GM12872 (cell line): Measurements from ENCODE around the gene ZNF521.

Experiments used
- TF ChIP-seq, protein P1 (sequence below): IDR thresholded peaks from 3 replicates; pipeline ENCODE4 v1.5.1; 2011; ENCODE audit warnings: low read depth, mild to moderate bottlenecking, low read length, moderate library complexity; ENCODE audit not compliant: insufficient read depth

The ZNF521 gene

DNA sequence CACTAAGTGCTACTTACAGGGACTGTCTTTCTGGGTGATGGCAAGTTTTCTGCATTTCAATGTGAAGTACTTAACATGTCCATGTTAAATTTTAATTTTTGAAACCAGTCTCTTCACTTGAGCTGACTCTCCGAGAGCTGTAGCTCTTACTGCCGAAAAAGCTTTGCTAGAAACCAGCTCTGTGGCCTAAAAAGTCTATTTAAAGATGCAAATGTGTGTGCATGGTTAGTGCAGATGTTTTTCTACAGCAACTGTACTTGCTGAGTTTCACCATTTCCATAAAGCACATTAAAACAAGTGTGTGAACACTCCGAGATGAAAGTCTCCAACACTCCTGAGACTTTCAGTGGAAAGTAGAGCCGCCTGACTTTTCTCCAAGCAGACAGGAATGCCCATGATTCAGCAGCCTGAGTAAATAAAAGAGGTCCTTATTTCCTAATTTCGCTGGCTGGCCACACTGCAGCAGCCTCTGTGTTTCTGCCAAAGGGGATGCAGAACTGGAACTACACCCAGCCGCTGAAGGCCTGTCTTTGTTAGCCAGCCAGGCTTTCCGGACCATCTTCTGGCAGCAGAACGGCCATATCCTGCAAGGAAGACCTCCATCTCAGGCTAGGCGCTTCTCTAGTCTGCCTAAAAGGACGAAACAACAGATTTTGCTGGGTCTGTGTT, 121.2 kb downstream of the ZNF521 start:
- TF ChIP-seq, protein P1, sequence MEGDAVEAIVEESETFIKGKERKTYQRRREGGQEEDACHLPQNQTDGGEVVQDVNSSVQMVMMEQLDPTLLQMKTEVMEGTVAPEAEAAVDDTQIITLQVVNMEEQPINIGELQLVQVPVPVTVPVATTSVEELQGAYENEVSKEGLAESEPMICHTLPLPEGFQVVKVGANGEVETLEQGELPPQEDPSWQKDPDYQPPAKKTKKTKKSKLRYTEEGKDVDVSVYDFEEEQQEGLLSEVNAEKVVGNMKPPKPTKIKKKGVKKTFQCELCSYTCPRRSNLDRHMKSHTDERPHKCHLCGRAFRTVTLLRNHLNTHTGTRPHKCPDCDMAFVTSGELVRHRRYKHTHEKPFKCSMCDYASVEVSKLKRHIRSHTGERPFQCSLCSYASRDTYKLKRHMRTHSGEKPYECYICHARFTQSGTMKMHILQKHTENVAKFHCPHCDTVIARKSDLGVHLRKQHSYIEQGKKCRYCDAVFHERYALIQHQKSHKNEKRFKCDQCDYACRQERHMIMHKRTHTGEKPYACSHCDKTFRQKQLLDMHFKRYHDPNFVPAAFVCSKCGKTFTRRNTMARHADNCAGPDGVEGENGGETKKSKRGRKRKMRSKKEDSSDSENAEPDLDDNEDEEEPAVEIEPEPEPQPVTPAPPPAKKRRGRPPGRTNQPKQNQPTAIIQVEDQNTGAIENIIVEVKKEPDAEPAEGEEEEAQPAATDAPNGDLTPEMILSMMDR = no peak

DNA sequence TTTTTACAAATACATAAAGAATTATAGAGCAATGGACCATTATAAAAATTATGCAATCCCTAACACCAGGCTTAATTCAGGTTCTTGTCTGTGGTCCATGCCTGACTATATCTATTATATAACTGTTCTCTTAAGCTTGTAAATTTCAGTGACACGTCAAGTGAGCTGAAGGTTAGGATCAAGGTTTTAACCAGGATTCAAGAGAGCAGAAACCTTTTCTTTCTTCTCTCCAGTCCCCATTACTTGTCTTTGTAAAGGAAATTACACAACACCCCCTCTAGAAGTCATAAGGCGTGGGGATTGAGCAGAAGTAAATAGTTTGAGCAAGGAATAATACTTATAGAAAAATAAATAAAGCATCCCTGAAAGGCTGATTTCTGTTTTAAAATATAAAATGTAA, 122.0 kb downstream of the ZNF521 start:
- TF ChIP-seq, protein P1 = no peak

DNA sequence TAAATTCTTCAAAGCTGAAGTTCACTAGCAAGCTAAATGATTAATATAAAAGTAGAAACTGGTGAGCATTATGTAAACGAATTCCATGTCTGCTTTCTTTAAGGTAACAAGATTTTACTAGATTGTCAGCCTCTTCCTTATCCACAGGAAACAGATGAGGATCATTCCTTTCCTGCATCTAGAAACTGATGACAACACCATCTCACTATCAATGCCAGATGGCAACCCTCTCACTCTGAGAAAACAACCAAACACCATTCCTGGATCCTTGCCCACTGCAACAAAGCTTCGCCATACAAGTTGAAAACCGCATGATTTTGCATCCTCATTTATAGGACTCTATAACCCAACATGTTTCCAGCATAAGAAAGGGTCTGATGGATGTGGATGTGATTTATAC, 122.9 kb downstream of the ZNF521 start:
- TF ChIP-seq, protein P1 = no peak

DNA sequence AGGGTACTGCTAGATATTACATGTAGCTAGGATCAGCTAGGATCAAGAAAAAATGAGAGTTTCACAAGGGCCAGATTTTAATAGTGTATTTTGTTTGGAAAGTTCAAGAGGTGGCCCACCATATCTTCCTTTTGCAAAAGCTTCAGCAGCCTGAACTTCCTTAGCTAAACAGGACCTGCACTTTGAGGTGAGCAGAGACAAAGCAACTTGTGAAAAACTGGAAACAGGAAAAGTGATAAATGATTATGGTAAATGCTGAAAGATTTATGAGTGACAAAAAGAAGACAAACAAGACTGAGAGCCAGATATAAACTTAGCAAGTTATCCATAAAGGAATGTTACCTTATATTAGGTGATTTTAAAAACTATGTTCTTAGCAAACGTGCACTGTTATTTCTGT, 123.6 kb downstream of the ZNF521 start:
- TF ChIP-seq, protein P1 = no peak

DNA sequence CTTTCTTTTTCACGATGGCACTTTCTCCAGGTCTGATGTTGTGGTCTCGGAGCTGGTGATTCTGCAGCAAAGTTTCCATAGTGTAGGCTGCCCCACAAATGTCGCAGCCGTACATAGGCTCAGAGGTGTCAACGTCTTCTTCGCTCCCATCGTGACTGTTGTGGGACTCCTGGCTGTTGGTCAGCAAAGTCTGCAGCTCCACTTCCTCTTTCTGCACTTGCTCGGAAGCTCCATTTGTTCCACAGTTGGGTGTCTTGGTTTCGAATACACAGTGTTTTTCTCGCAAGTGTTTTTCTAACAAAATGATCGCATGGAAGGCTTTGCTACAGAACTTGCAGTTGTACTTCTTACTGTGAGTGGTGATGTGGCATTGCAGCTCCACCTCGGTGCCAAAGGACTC, 126.8 kb downstream of the ZNF521 start:
- TF ChIP-seq, protein P1 = no peak

DNA sequence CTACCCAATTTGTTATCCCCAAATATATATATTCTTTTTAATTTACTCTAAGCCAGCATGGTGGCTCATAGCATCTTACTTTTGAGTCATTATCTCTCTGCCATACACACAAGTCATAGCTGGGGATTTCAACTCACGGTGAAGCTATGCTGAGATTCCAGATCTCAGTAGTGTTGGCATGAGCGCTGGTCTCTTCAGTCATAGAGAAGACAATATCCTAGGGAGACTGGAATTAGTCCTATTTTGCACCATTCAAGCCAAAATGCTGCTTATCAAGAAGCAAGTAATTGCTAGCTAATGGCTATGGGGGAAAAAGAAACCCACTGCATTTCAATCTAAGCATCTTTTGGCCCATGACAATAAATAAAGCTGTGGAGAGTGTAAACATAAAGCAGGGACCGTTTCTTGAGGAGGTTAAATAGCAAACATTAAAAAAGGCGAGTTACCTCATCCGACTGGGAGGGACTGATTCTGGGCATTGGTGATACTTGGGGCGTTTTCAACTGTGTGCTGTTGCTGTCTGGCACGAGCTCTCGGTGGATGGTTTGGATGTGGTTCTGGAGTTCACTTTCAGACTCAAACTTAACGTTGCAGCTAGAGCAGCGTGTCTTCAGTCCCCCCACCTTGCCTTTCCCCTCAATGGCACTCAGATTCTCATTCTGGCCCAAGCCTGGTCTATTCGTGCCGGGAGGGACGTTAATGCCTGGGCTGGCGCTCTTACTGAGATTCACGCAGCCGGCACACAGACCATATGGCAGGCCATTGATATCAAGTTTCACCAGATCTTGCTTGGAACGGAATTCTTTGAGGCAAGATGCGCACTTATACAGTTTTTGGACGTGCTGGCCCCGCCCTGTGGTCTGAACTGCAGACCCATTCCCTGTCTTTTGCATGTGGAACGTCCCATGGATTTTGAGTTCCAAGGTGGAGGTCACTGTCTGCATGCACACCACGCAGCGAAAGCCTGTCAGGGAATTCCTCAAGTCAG, 127.8 kb downstream of the ZNF521 start:
- TF ChIP-seq, protein P1 = no peak

DNA sequence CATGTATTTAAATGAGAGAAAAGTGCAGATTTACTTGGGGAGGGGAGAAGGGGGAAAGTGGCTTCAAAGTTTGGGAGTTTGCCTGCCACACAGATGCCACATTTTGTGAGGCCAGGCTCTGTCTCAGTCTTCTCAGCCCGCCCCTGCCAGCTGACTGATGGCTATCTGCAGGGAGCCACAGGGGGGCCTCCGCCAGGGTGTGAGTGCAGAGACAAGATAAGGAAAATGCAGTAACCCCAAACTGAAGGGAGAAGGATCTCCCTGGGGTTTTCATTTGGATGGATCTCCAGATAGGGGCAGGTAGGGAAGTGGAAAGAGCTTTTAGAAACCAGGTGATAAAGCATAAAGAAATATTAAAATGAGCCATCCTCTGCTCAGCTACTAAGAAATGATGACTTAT, 128.8 kb downstream of the ZNF521 start:
- TF ChIP-seq, protein P1 = no peak
